GM13976 (cell line): Measurements from ENCODE around the gene SPTBN2.

Source experiments
- DNase-seq: peaks from one replicate; pipeline ENCODE4 v3.0.0; 2012; ENCODE audit warnings: low spot score
- in situ Hi-C: fragments of 300-500 bp; cut with MboI; formaldehyde crosslinking; loops from one replicate; pipeline ENCODE4 v1.12.0; 2022; ENCODE audit warnings: low sequenced_read_pairs, mixed read lengths, inconsistent platforms; ENCODE audit not compliant: unreplicated experiment
- TF ChIP-seq, protein P1 (sequence below): IDR thresholded peaks from 2 replicates; pipeline ENCODE4 v1.5.1; 2012; ENCODE audit warnings: borderline replicate concordance, mild to moderate bottlenecking; ENCODE audit not compliant: insufficient read depth; ENCODE audit errors: extremely low read depth, missing control alignments, control extremely low read depth

SPTBN2 gene

DNA sequence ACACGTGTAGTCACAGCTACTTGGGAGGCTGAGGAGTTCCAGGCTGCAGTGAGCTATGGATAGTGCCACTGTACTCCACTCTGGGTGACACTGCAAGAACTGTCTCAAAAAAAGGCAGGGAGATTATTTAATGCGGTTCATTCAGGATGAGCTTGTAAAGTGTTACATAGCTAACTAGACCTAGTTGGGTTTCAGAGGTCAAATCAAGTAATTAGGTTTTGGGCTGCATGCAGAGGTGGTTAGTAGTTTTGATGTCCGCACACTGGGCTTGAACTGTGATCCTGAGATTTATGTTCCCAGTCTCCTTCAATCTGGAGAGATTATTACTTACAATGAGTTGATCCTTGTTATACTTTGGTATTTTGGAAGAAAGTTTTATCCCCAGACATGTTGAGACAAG lies 92.6 kb downstream of the SPTBN2 start:
- TF ChIP-seq, protein P1, sequence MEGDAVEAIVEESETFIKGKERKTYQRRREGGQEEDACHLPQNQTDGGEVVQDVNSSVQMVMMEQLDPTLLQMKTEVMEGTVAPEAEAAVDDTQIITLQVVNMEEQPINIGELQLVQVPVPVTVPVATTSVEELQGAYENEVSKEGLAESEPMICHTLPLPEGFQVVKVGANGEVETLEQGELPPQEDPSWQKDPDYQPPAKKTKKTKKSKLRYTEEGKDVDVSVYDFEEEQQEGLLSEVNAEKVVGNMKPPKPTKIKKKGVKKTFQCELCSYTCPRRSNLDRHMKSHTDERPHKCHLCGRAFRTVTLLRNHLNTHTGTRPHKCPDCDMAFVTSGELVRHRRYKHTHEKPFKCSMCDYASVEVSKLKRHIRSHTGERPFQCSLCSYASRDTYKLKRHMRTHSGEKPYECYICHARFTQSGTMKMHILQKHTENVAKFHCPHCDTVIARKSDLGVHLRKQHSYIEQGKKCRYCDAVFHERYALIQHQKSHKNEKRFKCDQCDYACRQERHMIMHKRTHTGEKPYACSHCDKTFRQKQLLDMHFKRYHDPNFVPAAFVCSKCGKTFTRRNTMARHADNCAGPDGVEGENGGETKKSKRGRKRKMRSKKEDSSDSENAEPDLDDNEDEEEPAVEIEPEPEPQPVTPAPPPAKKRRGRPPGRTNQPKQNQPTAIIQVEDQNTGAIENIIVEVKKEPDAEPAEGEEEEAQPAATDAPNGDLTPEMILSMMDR, result no peak
- no peak for DNase-seq
- in situ Hi-C loops, result no loop called here
